Retinal pigment epithelial cell (primary cell): ENCODE data around the gene SYK.

Source experiments
- DNase-seq: peaks from one replicate; pipeline ENCODE4 v3.0.0-alpha.2; 2010; ENCODE audit warnings: low read depth
- H3K4me3 ChIP-seq: 2 replicates; pipeline ENCODE4 v1.5.1; 2011; ENCODE audit warnings: mild to moderate bottlenecking, low read length, control low read depth, moderate library complexity
- CTCF ChIP-seq: conservative IDR thresholded peaks from 2 replicates; pipeline ENCODE4 v1.5.1; 2011; ENCODE audit warnings: low read depth, low read length, control low read depth, inconsistent platforms

The SYK gene

GRCh38 chr9:90834828-90835595, 33.4 kb downstream of the SYK start:
- no peak overlapping the region for H3K4me3 ChIP-seq
- TF ChIP-seq CTCF, result no peak
- no peak for DNase-seq

GRCh38 chr9:90836411-90837080, 34.9 kb downstream of the SYK start:
- DNase-seq, result no peak
- TF ChIP-seq CTCF, result no peak
- no peak overlapping the region for H3K4me3 ChIP-seq

- no peak for TF ChIP-seq CTCF
- DNase-seq, result no peak
Measured at GRCh38 chr9:90838098-90838497, 36.5 kb downstream of the SYK start.

GRCh38 chr9:90838581-90839154, 37.0 kb downstream of the SYK start:
- no peak for DNase-seq
- no peak overlapping the region for H3K4me3 ChIP-seq
- no peak for TF ChIP-seq CTCF

More at GRCh38 chr9:90838098-90838497, 36.5 kb downstream of the SYK start:
- no peak overlapping the region for H3K4me3 ChIP-seq

GRCh38 chr9:90839183-90839728, 37.6 kb downstream of the SYK start:
- DNase-seq, result no peak
- no peak for TF ChIP-seq CTCF
- no peak overlapping the region for H3K4me3 ChIP-seq

- H3K4me3 ChIP-seq, result no peak overlapping the region
- no peak for TF ChIP-seq CTCF
- DNase-seq, result no peak
Measured at GRCh38 chr9:90840696-90841095, 39.1 kb downstream of the SYK start.

- DNase-seq, result no peak
- no peak overlapping the region for H3K4me3 ChIP-seq
- TF ChIP-seq CTCF, result no peak
Measured at GRCh38 chr9:90841213-90841612, 39.6 kb downstream of the SYK start.
